ENCODE data around the gene PDE9A. TPM values are rescaled to one million over a fixed set of nuclear protein-coding genes. Genes with fewer than 3 reads are reported as not detected.

PDE9A gene
- total and polyA plus RNA-seq, 2 donors (not counting 1 experiment from before 2014, with no cell fraction given) = 0.34 to 5.8 TPM

GRCh38 chr21:42750737-42751530 lies 97.5 kb downstream of the PDE9A start:
- Histone ChIP-seq H3K79me2 (ENCODE audit: control insufficient read depth, insufficient read depth, low read length) (no peaks in the 10 kb centered on the region), H3K4me1 (ENCODE audit: control insufficient read depth in 2 of 2, insufficient read depth in 2 of 2, low read length in 2 of 2) (peaks cover 16 to 19% of the 10 kb centered on the region in 2 donors), H3K36me3 (replicated peaks in 1 of 2; ENCODE audit: control extremely low read depth in 1 of 2, control insufficient read depth in 1 of 2, extremely low read depth in 1 of 2, insufficient read depth in 2 of 2, low read length in 1 of 2) (no peaks in the 10 kb centered on the region), H3K27me3 (replicated peaks in 1 of 4; ENCODE audit: control extremely low read depth in 1 of 4, control insufficient read depth in 3 of 4, insufficient read depth in 4 of 4, low read length in 3 of 4) (peaks cover 0 to 5% (median 0%) of the 10 kb centered on the region in 4 experiments), H4K20me1 (ENCODE audit: control insufficient read depth, insufficient read depth, low read length, poor library complexity, severe bottlenecking) (no peaks in the 10 kb centered on the region), H2AFZ (ENCODE audit: insufficient read depth, low read depth, low read length, poor library complexity, severe bottlenecking) (no peak overlapping the region), H3K4me2 (replicated peaks; ENCODE audit: low read depth, low read length, poor library complexity, severe bottlenecking) (no peak overlapping the region), H3K4me3 (ENCODE audit: control extremely low read depth in 1 of 5, extremely low read depth in 1 of 5, insufficient read depth in 1 of 5, low read depth in 2 of 5, low read length in 4 of 5) (no peak overlapping the region), H3K9me3 (ENCODE audit: control extremely low read depth in 1 of 3, control insufficient read depth in 2 of 3, insufficient read depth in 1 of 3, low read length in 2 of 3) (peaks cover 0 to 14% (median 0%) of the 10 kb centered on the region in 3 donors), H3K9ac (ENCODE audit: low read length) (no peak overlapping the region), H3K27ac (ENCODE audit: low read length in 2 of 2) (no peak overlapping the region)
- intact Hi-C loops (cut with micrococcal nuclease) = no loop called here
- DNase-seq (no peak), ATAC-seq (ENCODE audit: low read depth) (no peak)
- Mint-ChIP-seq H3K27ac (no peak overlapping the region), H3K9me3 (ENCODE audit: insufficient read depth) (no peaks in the 10 kb centered on the region), H3K4me1 (peaks cover 13% of the 10 kb centered on the region), H3K27me3 (no peaks in the 10 kb centered on the region), H3K4me3 (no peak overlapping the region)
- TF ChIP-seq, protein P1, sequence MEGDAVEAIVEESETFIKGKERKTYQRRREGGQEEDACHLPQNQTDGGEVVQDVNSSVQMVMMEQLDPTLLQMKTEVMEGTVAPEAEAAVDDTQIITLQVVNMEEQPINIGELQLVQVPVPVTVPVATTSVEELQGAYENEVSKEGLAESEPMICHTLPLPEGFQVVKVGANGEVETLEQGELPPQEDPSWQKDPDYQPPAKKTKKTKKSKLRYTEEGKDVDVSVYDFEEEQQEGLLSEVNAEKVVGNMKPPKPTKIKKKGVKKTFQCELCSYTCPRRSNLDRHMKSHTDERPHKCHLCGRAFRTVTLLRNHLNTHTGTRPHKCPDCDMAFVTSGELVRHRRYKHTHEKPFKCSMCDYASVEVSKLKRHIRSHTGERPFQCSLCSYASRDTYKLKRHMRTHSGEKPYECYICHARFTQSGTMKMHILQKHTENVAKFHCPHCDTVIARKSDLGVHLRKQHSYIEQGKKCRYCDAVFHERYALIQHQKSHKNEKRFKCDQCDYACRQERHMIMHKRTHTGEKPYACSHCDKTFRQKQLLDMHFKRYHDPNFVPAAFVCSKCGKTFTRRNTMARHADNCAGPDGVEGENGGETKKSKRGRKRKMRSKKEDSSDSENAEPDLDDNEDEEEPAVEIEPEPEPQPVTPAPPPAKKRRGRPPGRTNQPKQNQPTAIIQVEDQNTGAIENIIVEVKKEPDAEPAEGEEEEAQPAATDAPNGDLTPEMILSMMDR (IDR thresholded peaks at IDR 0.05) = no peak
- WGBS (ENCODE audit: insufficient coverage) = 96% methylated on average over 22 of the region's 23 CpGs
- ChIA-PET CTCF (no interaction called here), POLR2A (no interaction called here)

- intact Hi-C loops (cut with micrococcal nuclease) = no loop called here
- POLR2A ChIA-PET = no interaction called here
- Mint-ChIP-seq H3K9me3 (ENCODE audit: insufficient read depth) (no peaks in the 10 kb centered on the region), H3K4me1 (peaks cover 4% of the 10 kb centered on the region), H3K27me3 (no peaks in the 10 kb centered on the region), H3K4me3 (no peak overlapping the region), H3K27ac (no peak overlapping the region)
- WGBS (ENCODE audit: insufficient coverage) = 97% methylated on average over 8 of the region's 9 CpGs
- Histone ChIP-seq H3K9me3 (ENCODE audit: control extremely low read depth in 1 of 3, control insufficient read depth in 2 of 3, insufficient read depth in 1 of 3, low read length in 2 of 3) (peaks cover 0 to 11% (median 0%) of the 10 kb centered on the region in 3 donors), H3K9ac (ENCODE audit: low read length) (no peak overlapping the region), H3K79me2 (ENCODE audit: control insufficient read depth, insufficient read depth, low read length) (no peaks in the 10 kb centered on the region), H3K4me1 (ENCODE audit: control insufficient read depth in 2 of 2, insufficient read depth in 2 of 2, low read length in 2 of 2) (peaks cover 7 to 9% of the 10 kb centered on the region in 2 donors), H2AFZ (ENCODE audit: insufficient read depth, low read depth, low read length, poor library complexity, severe bottlenecking) (no peak overlapping the region), H3K27ac (ENCODE audit: low read length in 2 of 2) (no peak overlapping the region), H4K20me1 (ENCODE audit: control insufficient read depth, insufficient read depth, low read length, poor library complexity, severe bottlenecking) (no peaks in the 10 kb centered on the region), H3K4me3 (ENCODE audit: control extremely low read depth in 1 of 5, extremely low read depth in 1 of 5, insufficient read depth in 1 of 5, low read depth in 2 of 5, low read length in 4 of 5) (no peak overlapping the region), H3K27me3 (replicated peaks in 1 of 4; ENCODE audit: control extremely low read depth in 1 of 4, control insufficient read depth in 3 of 4, insufficient read depth in 4 of 4, low read length in 3 of 4) (peaks cover 0 to 5% (median 0%) of the 10 kb centered on the region in 4 experiments), H3K4me2 (replicated peaks; ENCODE audit: low read depth, low read length, poor library complexity, severe bottlenecking) (no peak overlapping the region), H3K36me3 (replicated peaks in 1 of 2; ENCODE audit: control extremely low read depth in 1 of 2, control insufficient read depth in 1 of 2, extremely low read depth in 1 of 2, insufficient read depth in 2 of 2, low read length in 1 of 2) (no peaks in the 10 kb centered on the region)
- TF ChIP-seq, protein P1 (IDR thresholded peaks at IDR 0.05) = no peak
- TF ChIP-seq EZH2 (IDR thresholded peaks at IDR 0.05; ENCODE audit: borderline replicate concordance, insufficient read depth, low read depth, low read length, poor library complexity, severe bottlenecking) = no peak
- CTCF ChIA-PET = no interaction called here
- no peak for ATAC-seq (ENCODE audit: low read depth)
- no peak for DNase-seq
These were observed 98.4 kb downstream of the PDE9A start for GRCh38 chr21:42751866-42752265.
